K562 (cell line): ENCODE results near the gene KCNQ2. TPM values are rescaled to one million over a fixed set of nuclear protein-coding genes. Genes with fewer than 3 reads are reported as not detected.

Experiments
- ATAC-seq: fragments of 200-7000 bp; cut with Tn5 transposase; 3 replicates; pipeline ENCODE4 v1.9.1; 2020; ENCODE audit warnings: moderate library complexity
- BruUV-seq: library from RNA; stranded (reverse); fragments of 400-500 nt; replicated peaks from 2 replicates; lab custom pipeline; 2021; lab: Mats Ljungman, UMichigan
- CTCF ChIA-PET: fragments of 300-600 bp; formaldehyde crosslinking; extraction: SDS; loops from one replicate; lab custom pipeline; 2021; ENCODE audit warnings: low intra/inter-chr PET ratio; lab: Yijun Ruan, JAX
- POLR2A ChIA-PET: fragments of 300-600, 350-650 bp; sonication (Branson Sonifier 250); formaldehyde crosslinking; extraction: SDS; loops from one replicate; lab custom pipeline; 2021; ENCODE audit warnings: antibody characterized with exemption, inconsistent platforms; lab: Yijun Ruan, JAX
- DNase-seq, 4 experiments: peaks; one replicate each; pipeline versions ENCODE4 v3.0.0 to v3.0.0-alpha.2; 2011 to 2018; ENCODE audit warnings: low spot score in 3 of 4, mixed read lengths in 3 of 4; ENCODE audit errors: extremely low read depth in 1 of 4
- FAIRE-seq: peaks from 2 replicates; lab custom pipeline; 2011; peaks lifted over from hg19 to GRCh38; lab: Jason Lieb, UNC
- H2AFZ ChIP-seq: 2 replicates; pipeline ENCODE4 v1.6.0; 2011; ENCODE audit warnings: low read depth, low read length, control low read depth, inconsistent platforms
- H3K27ac ChIP-seq: fragments of 200-600 bp; 3 replicates; pipeline ENCODE4 v1.8.0; 2011; ENCODE audit warnings: low read depth, mild to moderate bottlenecking, control low read depth, inconsistent platforms, low read length, moderate library complexity, mixed read lengths; ENCODE audit errors: extremely low read depth
- H3K27me3 ChIP-seq, 2 experiments: fragments of 300-600 bp in 1 of 2; 2 replicates in 1 of 2; 3 replicates in 1 of 2; pipeline versions ENCODE4 v1.6.0 to v1.8.0; 2011; ENCODE audit warnings: inconsistent platforms in 2 of 2, low read length in 2 of 2, mild to moderate bottlenecking in 1 of 2, mixed read lengths in 1 of 2, moderate library complexity in 1 of 2; ENCODE audit not compliant: control insufficient read depth in 2 of 2, insufficient read depth in 2 of 2
- H3K36me3 ChIP-seq: fragments of 300-600 bp; 3 replicates; pipeline ENCODE4 v1.8.0; 2011; ENCODE audit warnings: mild to moderate bottlenecking, low read length, inconsistent platforms; ENCODE audit not compliant: control insufficient read depth, insufficient read depth
- H3K4me1 ChIP-seq, 2 experiments: fragments of 200-600 bp in 1 of 2; replicated peaks in 1 of 2; 2 replicates in 1 of 2; 3 replicates in 1 of 2; pipeline versions ENCODE4 v1.5.1 to v1.8.0; 2011; ENCODE audit warnings: inconsistent platforms in 2 of 2, low read length in 2 of 2, mild to moderate bottlenecking in 1 of 2, mixed read lengths in 1 of 2, moderate library complexity in 1 of 2; ENCODE audit not compliant: control insufficient read depth in 2 of 2, insufficient read depth in 2 of 2
- H3K4me2 ChIP-seq: 2 replicates; pipeline ENCODE4 v1.6.1; 2011; ENCODE audit warnings: low read length, control low read depth, inconsistent platforms, mixed read lengths; ENCODE audit not compliant: insufficient read depth
- H3K4me3 ChIP-seq: fragments of 200-600 bp; sonication (generic), shearing (Covaris generic); 2 replicates; pipeline ENCODE4 v1.5.1; 2016; ENCODE audit warnings: control low read depth, inconsistent platforms
- H3K79me2 ChIP-seq: fragments of 200-600 bp; 3 replicates; pipeline ENCODE4 v1.8.0; 2011; ENCODE audit warnings: low read length, inconsistent platforms; ENCODE audit not compliant: control insufficient read depth, insufficient read depth
- H3K9ac ChIP-seq, 2 experiments: 2 replicates each; pipeline versions ENCODE4 v1.6.0 to v1.6.1; 2011; ENCODE audit warnings: low read depth in 2 of 2, low read length in 2 of 2, control low read depth in 1 of 2, inconsistent platforms in 1 of 2, mild to moderate bottlenecking in 1 of 2, mixed read lengths in 1 of 2; ENCODE audit not compliant: insufficient read depth in 1 of 2
- H3K9me1 ChIP-seq: one replicate; pipeline ENCODE4 v1.6.0; 2011; ENCODE audit warnings: inconsistent platforms, mild to moderate bottlenecking, low read length, moderate library complexity; ENCODE audit not compliant: control insufficient read depth, insufficient read depth
- H3K9me3 ChIP-seq: replicated peaks from 2 replicates; pipeline ENCODE4 v1.5.1; 2011; ENCODE audit warnings: low read depth, low read length, inconsistent platforms; ENCODE audit not compliant: control insufficient read depth, insufficient read depth
- H4K20me1 ChIP-seq: replicated peaks from 2 replicates; pipeline ENCODE4 v1.6.1; 2011; ENCODE audit warnings: low read length, inconsistent platforms, mixed read lengths; ENCODE audit not compliant: control insufficient read depth, insufficient read depth
- EWSR1 ChIP-seq: fragments of 450-650 bp; IDR thresholded peaks from 2 replicates; pipeline ENCODE4 v1.6.1; 2018; ENCODE audit warnings: borderline replicate concordance, mild to moderate bottlenecking, low read depth, moderate library complexity; ENCODE audit not compliant: partially characterized antibody
- HDAC6 ChIP-seq: IDR thresholded peaks from 2 replicates; pipeline ENCODE4 v1.6.1; 2012; ENCODE audit warnings: low read depth, mild to moderate bottlenecking, control low read depth, inconsistent platforms, low read length, moderate library complexity
- HNRNPK ChIP-seq: fragments of 200-400 bp; formaldehyde crosslinking; IDR thresholded peaks from one replicate; pipeline ENCODE4 v1.6.1; 2018; ENCODE audit warnings: mild to moderate bottlenecking, low read depth, low read length; ENCODE audit not compliant: poor library complexity, severe bottlenecking
- ILF3 ChIP-seq: fragments of 450-650 bp; IDR thresholded peaks from 2 replicates; pipeline ENCODE4 v1.6.1; 2018; ENCODE audit warnings: antibody characterized with exemption, mild to moderate bottlenecking, moderate library complexity, borderline replicate concordance
- SIN3B ChIP-seq: fragments of 450-650 bp; IDR thresholded peaks from 2 replicates; pipeline ENCODE4 v1.6.1; 2017; ENCODE audit warnings: low read depth, mild to moderate bottlenecking, moderate library complexity
- TEAD4 ChIP-seq, 2 experiments: sonication (generic) in 1 of 2; formaldehyde crosslinking in 1 of 2; IDR thresholded peaks; 2 replicates each; pipeline versions ENCODE4 v1.6.1 to v1.8.0; 2012 to 2022; ENCODE audit warnings: borderline replicate concordance in 1 of 2, inconsistent platforms in 1 of 2, low read length in 1 of 2, mild to moderate bottlenecking in 1 of 2, missing genetic modification reagents in 1 of 2
- U2AF1 ChIP-seq: fragments of 200-400 bp; formaldehyde crosslinking; optimal IDR thresholded peaks from 2 replicates; pipeline ENCODE3; 2017; ENCODE audit warnings: mild to moderate bottlenecking, low read depth, low read length, moderate library complexity
- ZBTB8A ChIP-seq: fragments of 450-650 bp; IDR thresholded peaks from 2 replicates; pipeline ENCODE4 v1.6.1; 2018; ENCODE audit warnings: mild to moderate bottlenecking, moderate library complexity; ENCODE audit not compliant: partially characterized antibody
- ZNF24 ChIP-seq: fragments of 450-650 bp; IDR thresholded peaks from 2 replicates; pipeline ENCODE4 v1.6.1; 2016
- ZNF586 ChIP-seq: fragments of 450-650 bp; formaldehyde crosslinking; conservative IDR thresholded peaks from 2 replicates; pipeline ENCODE4 v1.4.0; 2020; ENCODE audit warnings: mild to moderate bottlenecking, moderate library complexity
- ZNF707 ChIP-seq: fragments of 250-450 bp; sonication (Bioruptor Pico); conservative IDR thresholded peaks from 2 replicates; pipeline ENCODE4 v1.8.0; 2022; ENCODE audit warnings: inconsistent platforms, mild to moderate bottlenecking, moderate library complexity
- WGBS: fragments of 100-300 bp; shearing (Covaris generic); methylation state at CpG from one replicate; pipeline ENCODE4 v1.1.6; 2016; ENCODE audit warnings: low coverage, mixed read lengths; ENCODE audit not compliant: insufficient coverage; ENCODE audit errors: missing lambda C conversion rate; 5-methylcytosine and 5-hydroxymethylcytosine counted together
- in situ Hi-C: fragments of 300-500 bp; cut with MboI; formaldehyde crosslinking; loops from 4 replicates; pipeline ENCODE4 v1.15.0; 2018; ENCODE audit warnings: inconsistent platforms, mixed read lengths
- intact Hi-C: fragments of 100-400 bp; cut with micrococcal nuclease; formaldehyde crosslinking; loops from 2 replicates; pipeline ENCODE4 v1.14.2; 2022
- polyA plus RNA-seq, 8 experiments: library from polyadenylated mRNA; depleted of rRNA in 4 of 8; stranded (reverse) in 5 of 8; unstranded in 3 of 8; fragments of >200 nt; fragmentation: Nextera tagmentation in 2 of 8; fragmentation: Illumina TruSeq in 1 of 8; extraction: Ambion mirVana in 2 of 8; extraction: Trizol in 1 of 8; gene quantifications; 2 replicates each; pipeline versions ENCODE4 v1.2.1 to v1.2.3, GENCODE V29; 2011 to 2014; ENCODE audit warnings: inconsistent platforms in 1 of 8, missing spikeins in 1 of 8
- total RNA-seq, 7 experiments: library from RNA; depleted of rRNA in 6 of 7; stranded (reverse); fragments of >200 nt in 6 of 7; fragmentation: Illumina TruSeq in 2 of 7; extraction: Trizol in 2 of 7; gene quantifications; 2 replicates each; pipeline versions ENCODE4 v1.2.1 to v1.2.3, GENCODE V29; 2011 to 2021; ENCODE audit warnings: low replicate concordance in 1 of 7

The KCNQ2 gene
- total and polyA plus RNA-seq, 9 of the 15 experiments (the other 6 are each of a cell fraction or from before 2014, with no cell fraction given), result 0.13 to 0.16 TPM; not detected in 7

GRCh38 chr20:63399596-63400375, 72.7 kb downstream of the KCNQ2 start:
- intact Hi-C loops, result no loop called here
- Histone ChIP-seq H3K9ac (no peak overlapping the region), H3K4me2 (no peak overlapping the region), H4K20me1 (peaks cover 21% of the 10 kb centered on the region), H3K4me1 (peaks cover 0 to 22% of the 10 kb centered on the region in 2 experiments; a peak in 2 of 5 replicates), H3K4me3 (no peak overlapping the region), H3K9me1 (no peaks in the 10 kb centered on the region), H3K27me3 (peaks cover 8 to 78% of the 10 kb centered on the region in 2 experiments; a peak in 4 of 5 replicates), H3K9me3 (no peaks in the 10 kb centered on the region), H3K79me2 (no peaks in the 10 kb centered on the region), H2AFZ (no peak overlapping the region), H3K36me3 (no peaks in the 10 kb centered on the region), H3K27ac (no peak overlapping the region)
- BruUV-seq, result no TSS peak
- WGBS, result 10% methylated on average over 36 of the region's 41 CpGs
- CTCF ChIA-PET, result no interaction called here
- in situ Hi-C loops, result no loop called here
- no peak for FAIRE-seq
- POLR2A ChIA-PET, result interaction anchor here (0.5 to 0.6 kb wide), 2 partner anchors 324 to 472 kb away, joined by 3 to 4 read pairs; no protein-coding TSS in a partner anchor
- no peak for DNase-seq
- no peak for TF ChIP-seq ZBTB8A
- no peak for ATAC-seq

GRCh38 chr20:63398744-63399514, 73.5 kb downstream of the KCNQ2 start:
- intact Hi-C loops, result no loop called here
- ChIA-PET CTCF (no interaction called here), POLR2A (interaction anchor here (0.5 to 0.6 kb wide), 3 partner anchors 148 to 471 kb away, joined by 3 to 4 read pairs (median 3); no protein-coding TSS in a partner anchor)
- H3K4me3 ChIP-seq, result no peak overlapping the region
- no peak overlapping the region for H3K4me2 ChIP-seq
- BruUV-seq, result no TSS peak
- H3K79me2 ChIP-seq, result no peaks in the 10 kb centered on the region
- ATAC-seq (no peak), DNase-seq (no peak), FAIRE-seq (no peak)
- H3K27ac ChIP-seq, result no peak overlapping the region
- no peaks in the 10 kb centered on the region for H3K36me3 ChIP-seq
- TF ChIP-seq ZNF707 (no peak), HNRNPK (no peak), U2AF1 (no peak), ZNF24 (no peak), ZNF586 (no peak), TEAD4 (IDR thresholded peaks at IDR 0.05; ENCODE audit: low read length) (no peak), TEAD4 (CRISPR knock-in tag; IDR thresholded peaks at IDR 0.05; ENCODE audit: borderline replicate concordance) (no peak), ILF3 (no peak), SIN3B (no peak), HDAC6 (no peak), EWSR1 (no peak)
- H4K20me1 ChIP-seq, result peaks cover 21% of the 10 kb centered on the region
- no peaks in the 10 kb centered on the region for H3K9me3 ChIP-seq
- no peak overlapping the region for H2AFZ ChIP-seq
- 2% methylated on average over 21 of the region's 27 CpGs for WGBS
- peaks cover 0 to 23% of the 10 kb centered on the region in 2 experiments; a peak in 2 of 5 replicates for H3K4me1 ChIP-seq
- no peak overlapping the region for H3K9ac ChIP-seq
- no peaks in the 10 kb centered on the region for H3K9me1 ChIP-seq
- peaks cover 11 to 78% of the 10 kb centered on the region in 2 experiments; a peak in 4 of 5 replicates for H3K27me3 ChIP-seq
- in situ Hi-C loops, result no loop called here
